Fibroblast of the aortic adventitia (primary cell): ENCODE measurements around the gene SMTNL2. TPM values are rescaled to one million over a fixed set of nuclear protein-coding genes. Genes with fewer than 3 reads are reported as not detected.
"Not testable (repeated sequence)": the region's sequence is repeated elsewhere in the genome, so short reads cannot be mapped to it uniquely, and the experiment has no call there.

Experiments used
- DNase-seq: peaks from one replicate; pipeline ENCODE4 v3.0.0-alpha.2; 2010; ENCODE audit warnings: low read depth
- H3K4me3 ChIP-seq: 2 replicates; pipeline ENCODE4 v1.5.1; 2011; ENCODE audit warnings: low read depth, mild to moderate bottlenecking, control low read depth, low read length, moderate library complexity
- CTCF ChIP-seq: IDR thresholded peaks from 2 replicates; pipeline ENCODE4 v1.5.1; 2011; ENCODE audit warnings: mild to moderate bottlenecking, low read length, control low read depth, inconsistent platforms; ENCODE audit not compliant: insufficient read depth
- total RNA-seq: library from RNA; depleted of rRNA; stranded (reverse); fragments of >200 nt; gene quantifications from 2 replicates; pipeline ENCODE4 v1.2.3, GENCODE V29; 2012; ENCODE audit warnings: low replicate concordance

SMTNL2 gene
- total RNA-seq, 1 donor = not detected

GRCh38 chr17:4602041-4602440, 17.7 kb downstream of the SMTNL2 start:
- no peak overlapping the region for H3K4me3 ChIP-seq
- no peak for DNase-seq
- TF ChIP-seq CTCF = no peak

GRCh38 chr17:4604111-4604644, 19.8 kb downstream of the SMTNL2 start:
- DNase-seq = peak; percentile 50
- no peak for TF ChIP-seq CTCF
- H3K4me3 ChIP-seq = no peak overlapping the region

GRCh38 chr17:4604736-4605135, 20.4 kb downstream of the SMTNL2 start:
- H3K4me3 ChIP-seq = not testable (repeated sequence)

GRCh38 chr17:4605826-4606225, 21.5 kb downstream of the SMTNL2 start:
- no peak for TF ChIP-seq CTCF
- no peak overlapping the region for H3K4me3 ChIP-seq
- no peak for DNase-seq

More at GRCh38 chr17:4604736-4605135, 20.4 kb downstream of the SMTNL2 start:
- DNase-seq = not testable (repeated sequence)

- no peak for DNase-seq
- TF ChIP-seq CTCF = no peak
- no peak overlapping the region for H3K4me3 ChIP-seq
These were observed 23.0 kb downstream of the SMTNL2 start for GRCh38 chr17:4607261-4607741.

- DNase-seq = peak; percentile 78
- no peak overlapping the region for H3K4me3 ChIP-seq
- TF ChIP-seq CTCF = no peak
These were observed 23.5 kb downstream of the SMTNL2 start for GRCh38 chr17:4607773-4608187.

- no peak for DNase-seq
- no peak for TF ChIP-seq CTCF
- no peak overlapping the region for H3K4me3 ChIP-seq
These were observed 25.4 kb downstream of the SMTNL2 start for GRCh38 chr17:4609761-4610160.
